ENCODE results near the gene RPH3AL.
"Not testable (repeated sequence)": the region's sequence is repeated elsewhere in the genome, so short reads cannot be mapped to it uniquely, and the experiment has no call there.

Gene RPH3AL

GRCh38 chr17:279331-279730, 73.3 kb downstream of the RPH3AL start:
- no peak for DNase-seq

GRCh38 chr17:278676-279059, 73.9 kb downstream of the RPH3AL start:
- no peak for DNase-seq

DNA sequence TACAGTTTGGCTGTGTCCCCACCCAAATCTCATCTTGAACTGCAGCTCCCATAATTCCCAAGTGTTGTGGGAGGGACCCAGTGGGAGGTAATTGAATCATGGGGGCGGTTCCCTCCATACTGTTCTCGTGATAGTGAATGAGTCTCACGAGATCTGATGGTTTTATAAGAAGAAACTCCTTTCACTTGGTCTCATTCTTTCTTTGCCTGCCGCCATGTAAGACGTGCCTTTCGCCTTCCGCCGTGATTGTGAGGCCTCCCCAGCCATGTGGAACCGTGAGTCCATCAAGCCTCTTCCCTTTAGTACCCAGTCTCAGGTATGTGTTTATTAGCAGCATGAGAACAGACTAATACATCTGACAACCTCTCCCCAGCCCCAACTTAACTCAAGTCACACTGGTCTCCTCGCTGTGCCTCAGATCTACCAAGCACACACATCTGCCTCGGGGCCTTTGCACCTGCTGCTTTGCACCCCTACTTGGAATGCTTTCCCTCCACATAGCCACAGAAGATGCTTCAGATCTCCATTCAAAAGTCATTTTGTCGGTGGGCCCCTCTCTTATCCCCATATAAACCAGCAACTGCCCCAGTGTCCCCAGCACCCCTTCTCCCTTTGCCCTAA, 74.4 kb downstream of the RPH3AL start:
- DNase-seq, result no peak

GRCh38 chr17:274902-275301, 77.7 kb downstream of the RPH3AL start:
- DNase-seq, result no peak

DNA sequence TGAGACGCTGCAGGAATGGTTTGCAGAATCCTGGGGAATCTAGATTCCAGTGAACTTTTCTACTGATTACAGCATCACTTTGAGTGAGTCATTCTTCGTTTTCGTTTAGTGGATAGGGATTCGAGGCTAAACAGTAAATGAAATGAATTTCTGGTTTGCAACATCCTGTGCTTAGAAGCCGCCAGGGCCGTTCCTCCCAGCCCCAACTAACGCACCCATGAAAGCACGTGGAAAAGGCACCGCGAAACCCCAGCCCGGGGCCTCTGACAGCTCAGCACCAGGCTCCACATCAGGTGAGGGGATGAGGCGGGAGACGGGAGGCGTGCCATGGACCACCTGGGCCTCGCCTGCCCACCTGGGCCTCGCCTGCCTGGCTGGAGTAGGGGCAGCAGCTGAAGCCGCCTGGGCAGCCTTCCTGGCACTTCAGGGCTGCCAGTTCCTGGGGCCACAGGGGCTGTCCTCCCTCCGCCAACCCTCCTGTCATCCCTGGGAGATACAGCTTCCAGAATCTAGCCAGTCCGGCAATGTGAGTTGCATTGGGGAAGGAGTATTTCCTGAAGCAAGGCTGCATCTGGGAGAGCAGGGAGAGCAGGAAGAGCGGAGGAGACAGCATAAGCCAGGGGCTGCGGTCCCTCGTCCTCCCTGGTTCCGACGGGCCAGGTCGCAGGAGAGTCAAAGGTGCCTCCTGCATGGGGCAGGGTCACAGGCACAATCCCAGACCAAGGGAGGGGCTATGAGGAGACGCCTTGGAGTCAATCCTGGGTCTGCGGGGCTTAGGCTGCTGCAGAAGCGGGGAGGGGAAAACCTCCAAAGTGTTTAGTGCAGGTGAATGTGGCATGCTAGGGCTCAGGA, 78.4 kb downstream of the RPH3AL start:
- DNase-seq, result no peak

GRCh38 chr17:272856-273255, 79.8 kb downstream of the RPH3AL start:
- not testable (repeated sequence) for DNase-seq

DNA sequence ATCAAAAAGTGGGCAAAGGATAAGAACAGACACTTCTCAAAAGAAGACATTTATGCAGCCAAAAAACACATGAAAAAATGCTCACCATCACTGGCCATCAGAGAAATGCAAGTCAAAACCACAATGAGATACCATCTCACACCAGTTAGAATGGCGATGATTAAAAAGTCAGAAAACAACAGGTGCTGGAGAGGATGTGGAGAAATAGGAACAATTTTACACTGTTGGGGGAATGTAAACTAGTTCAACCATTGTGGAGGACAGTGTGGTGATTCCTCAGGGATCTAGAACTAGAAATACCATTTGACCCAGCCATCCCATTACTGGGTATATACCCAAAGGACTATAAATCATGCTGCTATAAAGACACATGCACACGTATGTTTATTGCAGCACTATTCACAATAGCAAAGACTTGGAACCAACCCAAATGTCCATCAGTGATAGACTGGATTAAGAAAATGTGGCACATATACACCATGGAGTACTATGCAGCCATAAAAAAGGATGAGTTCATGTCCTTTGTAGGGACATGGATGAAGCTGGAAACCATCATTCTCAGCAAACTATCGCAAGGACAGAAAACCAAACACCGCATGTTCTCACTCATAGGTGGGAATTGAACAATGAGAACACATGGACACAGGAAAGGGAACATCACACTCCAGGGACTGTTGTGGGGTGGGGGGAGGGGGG, 80.5 kb downstream of the RPH3AL start:
- not testable (repeated sequence) for DNase-seq

DNA sequence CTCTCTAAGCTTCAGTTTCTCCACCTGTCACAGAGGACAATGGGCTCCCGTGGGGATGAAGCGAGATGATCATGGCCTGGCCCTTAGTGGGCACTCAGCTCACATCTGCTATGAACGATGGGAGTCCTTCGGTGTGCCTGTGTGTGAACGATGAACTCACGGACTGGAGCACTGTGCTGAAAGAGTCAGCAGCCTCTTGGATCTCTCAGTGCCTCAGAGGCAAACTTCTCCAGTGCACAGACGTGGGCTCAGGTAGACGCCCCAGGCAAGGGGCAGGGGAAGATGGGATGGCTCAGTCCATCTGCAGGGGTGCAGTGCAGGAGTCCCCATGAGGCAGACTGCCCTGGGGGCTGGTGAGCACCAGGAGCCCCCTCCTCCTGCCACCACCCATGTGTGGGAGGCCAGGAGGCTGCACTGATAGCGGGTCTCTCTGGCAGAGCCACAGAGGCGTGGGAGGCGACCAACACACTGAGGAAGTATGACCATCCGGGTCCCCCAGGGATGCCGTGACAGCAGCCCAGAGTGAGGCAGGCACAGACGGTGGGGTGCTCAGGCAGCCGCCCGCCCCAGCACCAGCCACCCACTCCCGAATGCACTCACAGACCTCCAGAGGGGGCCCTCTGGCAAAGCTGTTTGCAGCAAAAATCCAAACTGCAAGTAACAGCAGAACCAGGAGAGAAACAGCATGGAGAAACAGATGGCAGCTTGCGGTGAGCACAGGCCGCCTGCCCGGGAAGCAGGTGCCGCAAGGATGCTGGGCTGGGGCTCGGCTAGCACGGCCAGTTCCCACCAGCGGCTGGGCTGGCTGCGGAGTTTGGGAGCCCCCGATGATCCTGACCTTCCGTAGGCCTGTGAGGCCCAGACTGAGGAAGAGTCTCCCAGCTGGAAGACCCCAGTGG, 82.7 kb downstream of the RPH3AL start:
- DNase-seq, result no peak

GRCh38 chr17:266701-267667, 85.6 kb downstream of the RPH3AL start:
- DNase-seq, result no peak

- no peak for DNase-seq
These were observed 86.4 kb downstream of the RPH3AL start for GRCh38 chr17:266219-266618.

DNA sequence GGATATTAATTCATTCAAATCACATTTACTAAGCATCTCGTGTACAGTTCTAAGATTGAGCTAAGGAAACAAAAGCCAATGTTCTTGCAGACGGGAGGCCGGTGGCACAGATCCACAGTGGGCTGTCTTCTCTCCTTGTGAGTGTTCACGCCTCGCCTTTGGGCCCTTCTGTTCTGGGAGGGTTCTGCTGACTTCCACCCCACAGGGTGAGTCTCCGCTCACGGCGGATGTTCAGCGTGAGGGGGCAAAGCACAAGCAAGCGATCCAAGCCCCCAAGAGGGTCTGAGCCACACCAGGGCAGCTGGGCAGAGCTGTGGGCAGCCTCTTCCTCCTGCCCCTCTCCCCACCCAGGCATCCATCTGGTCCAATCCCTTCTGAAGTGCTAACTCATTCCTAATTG, 86.9 kb downstream of the RPH3AL start:
- no peak for DNase-seq

DNA sequence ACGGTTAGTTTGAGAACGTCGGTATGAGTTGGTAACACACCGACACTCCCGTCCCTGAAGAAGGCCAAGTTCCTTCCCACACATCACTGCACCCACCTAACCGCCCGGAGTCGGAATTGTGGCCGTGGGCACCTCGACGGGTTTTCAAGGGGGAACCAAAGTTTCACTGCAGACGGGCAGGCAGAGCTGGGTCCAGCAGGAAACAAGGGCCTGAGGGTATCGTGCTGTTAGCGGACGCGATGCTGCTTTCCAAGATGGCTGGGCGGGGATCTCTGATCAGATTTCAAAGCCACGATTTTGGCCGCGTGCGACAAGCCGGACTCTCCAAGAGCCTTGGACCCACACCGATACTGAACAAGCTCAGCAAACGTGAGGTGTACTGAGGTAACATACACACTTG, 88.8 kb downstream of the RPH3AL start:
- no peak for DNase-seq

DNA sequence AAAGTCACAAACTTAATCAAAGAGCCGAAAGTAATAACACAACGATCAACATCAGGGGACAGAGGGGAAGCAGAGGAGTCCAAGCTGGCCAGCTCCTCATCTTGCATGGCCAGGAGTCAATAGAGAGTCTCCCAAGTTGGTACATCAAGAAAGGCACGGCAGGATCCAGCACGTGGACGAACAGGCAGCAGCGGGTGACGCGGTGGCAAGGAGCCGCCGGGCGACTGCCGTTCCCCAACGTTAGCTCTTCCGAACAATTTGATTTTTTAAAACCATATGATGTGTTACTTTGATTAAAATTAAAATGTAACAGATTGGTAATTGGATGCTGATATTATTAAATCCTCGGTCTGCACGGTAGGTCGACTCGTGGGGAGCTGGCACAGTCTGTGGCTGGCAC, 89.3 kb downstream of the RPH3AL start:
- no peak for DNase-seq

DNA sequence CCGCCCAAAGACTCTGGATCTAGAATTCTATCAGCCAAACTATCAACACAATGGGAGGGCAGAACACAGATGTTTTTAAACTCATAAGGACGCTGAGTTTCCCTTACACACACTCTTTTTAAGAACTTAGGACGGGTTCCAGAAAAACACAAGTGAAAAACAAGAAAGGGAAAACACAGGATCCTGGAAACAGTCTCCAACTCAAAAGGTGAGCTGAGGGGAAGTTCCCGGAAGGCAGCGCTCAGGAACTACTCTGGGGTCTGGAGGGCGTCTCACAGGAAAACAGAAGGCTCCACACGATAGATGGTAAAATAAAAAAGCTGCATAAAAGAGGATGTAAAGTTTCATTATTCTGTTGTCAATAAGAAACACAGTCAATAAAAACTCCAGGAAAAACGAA, 91.0 kb downstream of the RPH3AL start:
- no peak for DNase-seq

- DNase-seq, result no peak
These were observed 91.7 kb downstream of the RPH3AL start for GRCh38 chr17:260944-261343.

GRCh38 chr17:260031-260791, 92.4 kb downstream of the RPH3AL start:
- no peak for DNase-seq

GRCh38 chr17:259341-259976, 93.1 kb downstream of the RPH3AL start:
- DNase-seq, result no peak

GRCh38 chr17:258906-259305, 93.7 kb downstream of the RPH3AL start:
- no peak for DNase-seq

GRCh38 chr17:258045-258734, 94.4 kb downstream of the RPH3AL start:
- no peak for DNase-seq

All from NK-92 treated with Interleukin-12 subunit alpha and Interleukin-12 subunit beta, amount 100 ng/mL, for 24 hours (cell line).